ENCODE measurements around the gene TRIM42.

The TRIM42 gene

DNA sequence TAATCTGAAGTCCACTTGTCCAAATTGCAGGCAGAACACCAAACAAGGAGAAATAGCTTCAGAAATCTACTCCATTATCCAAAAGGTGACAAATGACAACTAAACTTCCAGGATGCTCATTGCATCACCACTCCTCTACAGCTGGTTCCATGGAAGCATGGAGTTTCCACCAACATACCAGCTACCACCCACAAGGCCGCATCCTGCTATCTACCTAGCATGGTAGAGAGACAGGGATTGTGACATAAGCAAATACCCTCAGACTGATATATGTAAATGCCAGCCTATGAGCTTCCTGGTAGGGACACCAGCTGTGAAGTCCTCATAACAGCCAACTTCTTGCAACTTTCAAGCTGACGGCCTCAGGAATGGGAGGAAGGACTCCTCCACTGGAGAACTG is at the start of gene TRIM42:
TRIM42 (plus strand) TSS at position 301 of the 400 bp plus-strand sequence. CDS start 166 bp downstream, outside the sequence.
- Histone ChIP-seq H3K27ac (ENCODE audit: extremely low read depth, low read depth, low read length) (no peak within 1 kb of the TSS), H3K36me3 (ENCODE audit: control insufficient read depth in 2 of 2, insufficient read depth in 1 of 2, low read length in 2 of 2) (no peaks in the 10 kb centered on the region), H3K4me3 (ENCODE audit: low read depth, low read length) (no peak within 1 kb of the TSS), H3K4me1 (ENCODE audit: control insufficient read depth, insufficient read depth, low read length) (no peaks in the 10 kb centered on the region), H3K9me3 (ENCODE audit: control insufficient read depth, insufficient read depth, low read depth, low read length) (no peaks in the 10 kb centered on the region)
- ChIA-PET CTCF (interaction anchor here (0.6 kb wide), 1 partner anchor 13 kb away, joined by 4 read pairs; no protein-coding TSS in a partner anchor), POLR2A (no interaction called here)
- TF ChIP-seq ZNF140 (tag by site-specific recombination; IDR thresholded peaks at IDR 0.05) (no peak), ZNF248 (tag by site-specific recombination; IDR thresholded peaks at IDR 0.05) (no peak), KLF16 (tag by site-specific recombination; IDR thresholded peaks at IDR 0.05) (no peak), HOXC10 (CRISPR knock-in tag; IDR thresholded peaks at IDR 0.05) (no peak)

- CTCF ChIA-PET: no interaction called here
Measured at GRCh38 chr3:140628606-140629005, 49.3 kb upstream of the TRIM42 start.

DNA sequence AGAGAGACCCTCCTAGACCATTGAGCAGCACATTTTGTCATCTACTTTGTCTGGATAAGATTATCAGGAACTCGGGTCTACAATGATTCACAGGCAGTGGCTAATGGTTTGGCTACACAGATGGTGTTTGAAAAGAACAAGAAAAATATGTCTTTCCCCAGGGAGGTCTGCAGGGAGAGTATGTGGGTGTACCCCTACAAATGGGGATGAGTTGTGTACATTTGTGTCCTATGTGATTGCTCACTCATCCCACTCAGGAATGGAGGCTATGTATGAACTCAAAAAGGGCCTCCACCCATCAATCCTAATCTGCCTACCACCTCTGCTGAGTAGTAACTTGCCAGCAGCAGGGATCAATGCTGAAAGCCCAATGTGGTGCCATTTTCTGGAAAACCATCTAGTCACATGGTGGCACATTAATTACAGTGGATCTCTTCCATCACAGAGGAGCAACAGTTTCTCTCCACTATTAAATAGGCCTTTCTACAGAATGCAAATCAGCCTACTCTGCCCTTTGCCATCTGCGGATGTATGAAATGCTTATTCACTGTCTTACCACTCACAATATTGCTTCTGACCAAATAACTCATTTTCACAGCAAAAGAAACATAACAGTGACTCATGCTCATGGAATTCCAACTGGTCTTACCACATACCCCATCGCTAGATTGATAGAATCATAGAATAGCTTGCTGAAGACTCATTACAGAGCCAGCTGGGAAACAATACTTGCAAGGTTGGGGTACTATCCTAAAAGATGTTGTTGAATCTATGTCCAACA is 48.3 kb upstream of the TRIM42 start:
- Histone ChIP-seq H3K4me1 (ENCODE audit: control insufficient read depth, insufficient read depth, low read length) (no peaks in the 10 kb centered on the region), H3K27ac (ENCODE audit: extremely low read depth, low read depth, low read length) (no peak overlapping the region), H3K9me3 (ENCODE audit: control insufficient read depth, insufficient read depth, low read depth, low read length) (no peaks in the 10 kb centered on the region), H3K36me3 (ENCODE audit: control insufficient read depth in 2 of 2, insufficient read depth in 1 of 2, low read length in 2 of 2) (no peaks in the 10 kb centered on the region), H3K4me3 (ENCODE audit: low read depth, low read length) (no peak overlapping the region)
- ChIA-PET CTCF (no interaction called here), POLR2A (no interaction called here)
- TF ChIP-seq, protein P1, sequence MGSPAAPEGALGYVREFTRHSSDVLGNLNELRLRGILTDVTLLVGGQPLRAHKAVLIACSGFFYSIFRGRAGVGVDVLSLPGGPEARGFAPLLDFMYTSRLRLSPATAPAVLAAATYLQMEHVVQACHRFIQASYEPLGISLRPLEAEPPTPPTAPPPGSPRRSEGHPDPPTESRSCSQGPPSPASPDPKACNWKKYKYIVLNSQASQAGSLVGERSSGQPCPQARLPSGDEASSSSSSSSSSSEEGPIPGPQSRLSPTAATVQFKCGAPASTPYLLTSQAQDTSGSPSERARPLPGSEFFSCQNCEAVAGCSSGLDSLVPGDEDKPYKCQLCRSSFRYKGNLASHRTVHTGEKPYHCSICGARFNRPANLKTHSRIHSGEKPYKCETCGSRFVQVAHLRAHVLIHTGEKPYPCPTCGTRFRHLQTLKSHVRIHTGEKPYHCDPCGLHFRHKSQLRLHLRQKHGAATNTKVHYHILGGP (tag by site-specific recombination; IDR thresholded peaks at IDR 0.05): no peak
- TF ChIP-seq REPIN1 (tag by site-specific recombination; IDR thresholded peaks at IDR 0.05; ENCODE audit: low read depth): no peak
- no peak for TF ChIP-seq ZNF350 (tag by site-specific recombination; IDR thresholded peaks at IDR 0.05)
- TF ChIP-seq ZNF174 (tag by site-specific recombination; IDR thresholded peaks at IDR 0.05): no peak
- TF ChIP-seq ZNF221 (tag by site-specific recombination; IDR thresholded peaks at IDR 0.05; ENCODE audit: borderline replicate concordance): no peak
- no peak for TF ChIP-seq ZNF621 (tag by site-specific recombination; IDR thresholded peaks at IDR 0.05)
- TF ChIP-seq, protein P2, sequence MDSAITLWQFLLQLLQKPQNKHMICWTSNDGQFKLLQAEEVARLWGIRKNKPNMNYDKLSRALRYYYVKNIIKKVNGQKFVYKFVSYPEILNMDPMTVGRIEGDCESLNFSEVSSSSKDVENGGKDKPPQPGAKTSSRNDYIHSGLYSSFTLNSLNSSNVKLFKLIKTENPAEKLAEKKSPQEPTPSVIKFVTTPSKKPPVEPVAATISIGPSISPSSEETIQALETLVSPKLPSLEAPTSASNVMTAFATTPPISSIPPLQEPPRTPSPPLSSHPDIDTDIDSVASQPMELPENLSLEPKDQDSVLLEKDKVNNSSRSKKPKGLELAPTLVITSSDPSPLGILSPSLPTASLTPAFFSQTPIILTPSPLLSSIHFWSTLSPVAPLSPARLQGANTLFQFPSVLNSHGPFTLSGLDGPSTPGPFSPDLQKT (IDR thresholded peaks at IDR 0.05; ENCODE audit: borderline replicate concordance, low read depth, low read length): no peak
- TF ChIP-seq ZNF16 (tag by site-specific recombination; IDR thresholded peaks at IDR 0.05; ENCODE audit: low read depth): no peak
- TF ChIP-seq GLI2 (tag by site-specific recombination; IDR thresholded peaks at IDR 0.05; ENCODE audit: borderline replicate concordance, low read depth): no peak
- TF ChIP-seq, protein P3, sequence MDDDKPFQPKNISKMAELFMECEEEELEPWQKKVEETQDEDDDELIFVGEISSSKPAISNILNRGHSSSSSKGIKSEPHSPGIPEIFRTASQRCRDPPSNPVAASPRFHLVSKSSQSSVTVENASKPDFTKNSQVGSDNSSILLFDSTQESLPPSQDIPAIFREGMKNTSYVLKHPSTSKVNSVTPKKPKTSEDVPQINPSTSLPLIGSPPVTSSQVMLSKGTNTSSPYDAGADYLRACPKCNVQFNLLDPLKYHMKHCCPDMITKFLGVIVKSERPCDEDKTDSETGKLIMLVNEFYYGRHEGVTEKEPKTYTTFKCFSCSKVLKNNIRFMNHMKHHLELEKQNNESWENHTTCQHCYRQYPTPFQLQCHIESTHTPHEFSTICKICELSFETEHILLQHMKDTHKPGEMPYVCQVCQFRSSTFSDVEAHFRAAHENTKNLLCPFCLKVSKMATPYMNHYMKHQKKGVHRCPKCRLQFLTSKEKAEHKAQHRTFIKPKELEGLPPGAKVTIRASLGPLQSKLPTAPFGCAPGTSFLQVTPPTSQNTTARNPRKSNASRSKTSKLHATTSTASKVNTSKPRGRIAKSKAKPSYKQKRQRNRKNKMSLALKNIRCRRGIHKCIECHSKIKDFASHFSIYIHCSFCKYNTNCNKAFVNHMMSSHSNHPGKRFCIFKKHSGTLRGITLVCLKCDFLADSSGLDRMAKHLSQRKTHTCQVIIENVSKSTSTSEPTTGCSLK (tag by site-specific recombination; IDR thresholded peaks at IDR 0.05): no peak
- no peak for TF ChIP-seq ZBTB11 (tag by site-specific recombination; conservative IDR thresholded peaks at IDR 0.05; ENCODE audit: low read depth)
- no peak for TF ChIP-seq YY2 (tag by site-specific recombination; IDR thresholded peaks at IDR 0.05)
- TF ChIP-seq ZNF10 (tag by site-specific recombination; IDR thresholded peaks at IDR 0.05): no peak
- TF ChIP-seq SP7 (tag by site-specific recombination; IDR thresholded peaks at IDR 0.05): no peak

More at GRCh38 chr3:140628606-140629005, 49.3 kb upstream of the TRIM42 start:
- POLR2A ChIA-PET: no interaction called here
- no peak for TF ChIP-seq SCRT2 (tag by site-specific recombination; IDR thresholded peaks at IDR 0.05)
- no peak for TF ChIP-seq ZNF19 (tag by site-specific recombination; IDR thresholded peaks at IDR 0.05; ENCODE audit: low read depth)
- TF ChIP-seq ZNF221 (tag by site-specific recombination; IDR thresholded peaks at IDR 0.05; ENCODE audit: borderline replicate concordance): no peak
- TF ChIP-seq ZNF677 (tag by site-specific recombination; IDR thresholded peaks at IDR 0.05): no peak
- TF ChIP-seq, protein P4, sequence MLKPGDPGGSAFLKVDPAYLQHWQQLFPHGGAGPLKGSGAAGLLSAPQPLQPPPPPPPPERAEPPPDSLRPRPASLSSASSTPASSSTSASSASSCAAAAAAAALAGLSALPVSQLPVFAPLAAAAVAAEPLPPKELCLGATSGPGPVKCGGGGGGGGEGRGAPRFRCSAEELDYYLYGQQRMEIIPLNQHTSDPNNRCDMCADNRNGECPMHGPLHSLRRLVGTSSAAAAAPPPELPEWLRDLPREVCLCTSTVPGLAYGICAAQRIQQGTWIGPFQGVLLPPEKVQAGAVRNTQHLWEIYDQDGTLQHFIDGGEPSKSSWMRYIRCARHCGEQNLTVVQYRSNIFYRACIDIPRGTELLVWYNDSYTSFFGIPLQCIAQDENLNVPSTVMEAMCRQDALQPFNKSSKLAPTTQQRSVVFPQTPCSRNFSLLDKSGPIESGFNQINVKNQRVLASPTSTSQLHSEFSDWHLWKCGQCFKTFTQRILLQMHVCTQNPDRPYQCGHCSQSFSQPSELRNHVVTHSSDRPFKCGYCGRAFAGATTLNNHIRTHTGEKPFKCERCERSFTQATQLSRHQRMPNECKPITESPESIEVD (tag by site-specific recombination; IDR thresholded peaks at IDR 0.05): no peak
- TF ChIP-seq ZNF416 (tag by site-specific recombination; IDR thresholded peaks at IDR 0.05): no peak
- TF ChIP-seq ZNF548 (tag by site-specific recombination; IDR thresholded peaks at IDR 0.05): no peak
- Histone ChIP-seq H3K4me1 (ENCODE audit: control insufficient read depth, insufficient read depth, low read length) (no peaks in the 10 kb centered on the region), H3K27ac (ENCODE audit: extremely low read depth, low read depth, low read length) (no peak overlapping the region), H3K36me3 (ENCODE audit: control insufficient read depth in 2 of 2, insufficient read depth in 1 of 2, low read length in 2 of 2) (no peaks in the 10 kb centered on the region), H3K4me3 (ENCODE audit: low read depth, low read length) (no peak overlapping the region), H3K9me3 (ENCODE audit: control insufficient read depth, insufficient read depth, low read depth, low read length) (no peaks in the 10 kb centered on the region)
